ENCODE data around the gene CARM1.
"Not testable (repeated sequence)": the region's sequence is repeated elsewhere in the genome, so short reads cannot be mapped to it uniquely, and the experiment has no call there.

The CARM1 gene

GRCh38 chr19:10935371-10936059 is 64.2 kb downstream of the CARM1 start:
- H3K9me3 Mint-ChIP-seq, result no peaks in the 10 kb centered on the region
- peaks cover 30% of the 10 kb centered on the region for H3K36me3 Mint-ChIP-seq (ENCODE audit: low read depth)
- no peak overlapping the region for H3K4me3 Mint-ChIP-seq
- H3K27me3 Mint-ChIP-seq, result no peaks in the 10 kb centered on the region
- H3K4me1 Mint-ChIP-seq (ENCODE audit: low read depth), result peaks cover 5% of the 10 kb centered on the region
- H3K27ac Mint-ChIP-seq, result peak overlapping the region; percentile 57
- intact Hi-C loops (cut with micrococcal nuclease), result no loop called here

- no peak overlapping the region for H3K27ac Mint-ChIP-seq
- intact Hi-C loops (cut with micrococcal nuclease), result no loop called here
- peaks cover 5% of the 10 kb centered on the region for H3K4me1 Mint-ChIP-seq (ENCODE audit: low read depth)
- H3K27me3 Mint-ChIP-seq, result no peaks in the 10 kb centered on the region
- no peak overlapping the region for H3K4me3 Mint-ChIP-seq
- no peaks in the 10 kb centered on the region for H3K9me3 Mint-ChIP-seq
- H3K36me3 Mint-ChIP-seq (ENCODE audit: low read depth), result peaks cover 22% of the 10 kb centered on the region
Measured at GRCh38 chr19:10936661-10937084, 65.3 kb downstream of the CARM1 start.

- H3K9me3 Mint-ChIP-seq; H3K4me1 Mint-ChIP-seq (ENCODE audit: low read depth); H3K27me3 Mint-ChIP-seq; H3K4me3 Mint-ChIP-seq; H3K27ac Mint-ChIP-seq; H3K36me3 Mint-ChIP-seq (ENCODE audit: low read depth): not testable (repeated sequence)
- intact Hi-C loops (cut with micrococcal nuclease), result loop anchor here (5.0 kb wide), 1 partner anchor 71 kb away; no protein-coding TSS in a partner anchor
Measured at GRCh38 chr19:10941649-10942048, 70.3 kb downstream of the CARM1 start.

GRCh38 chr19:10943412-10943811 is 72.1 kb downstream of the CARM1 start:
- H3K4me3 Mint-ChIP-seq; H3K4me1 Mint-ChIP-seq (ENCODE audit: low read depth); H3K36me3 Mint-ChIP-seq (ENCODE audit: low read depth); H3K27me3 Mint-ChIP-seq; H3K9me3 Mint-ChIP-seq; H3K27ac Mint-ChIP-seq: not testable (repeated sequence)
- intact Hi-C loops (cut with micrococcal nuclease), result loop anchor here (5.0 kb wide), 1 partner anchor 69 kb away; no protein-coding TSS in a partner anchor

GRCh38 chr19:10945264-10945663 is 73.9 kb downstream of the CARM1 start:
- Mint-ChIP-seq H3K27me3 (no peaks in the 10 kb centered on the region), H3K4me1 (ENCODE audit: low read depth) (no peaks in the 10 kb centered on the region), H3K27ac (no peak overlapping the region), H3K9me3 (no peaks in the 10 kb centered on the region), H3K4me3 (no peak overlapping the region), H3K36me3 (ENCODE audit: low read depth) (no peaks in the 10 kb centered on the region)
- intact Hi-C loops (cut with micrococcal nuclease), result no loop called here

- Mint-ChIP-seq H3K36me3 (ENCODE audit: low read depth) (no peaks in the 10 kb centered on the region), H3K27me3 (no peaks in the 10 kb centered on the region), H3K4me3 (no peak overlapping the region), H3K4me1 (ENCODE audit: low read depth) (no peaks in the 10 kb centered on the region), H3K9me3 (no peaks in the 10 kb centered on the region), H3K27ac (no peak overlapping the region)
- intact Hi-C loops (cut with micrococcal nuclease), result no loop called here
Measured at GRCh38 chr19:10946958-10947657, 75.8 kb downstream of the CARM1 start.

- H3K4me3 Mint-ChIP-seq, result no peak overlapping the region
- intact Hi-C loops (cut with micrococcal nuclease), result no loop called here
- no peaks in the 10 kb centered on the region for H3K9me3 Mint-ChIP-seq
- H3K27me3 Mint-ChIP-seq, result no peaks in the 10 kb centered on the region
- no peaks in the 10 kb centered on the region for H3K36me3 Mint-ChIP-seq (ENCODE audit: low read depth)
- no peak overlapping the region for H3K27ac Mint-ChIP-seq
- no peaks in the 10 kb centered on the region for H3K4me1 Mint-ChIP-seq (ENCODE audit: low read depth)
Measured at GRCh38 chr19:10952809-10953208, 81.5 kb downstream of the CARM1 start.

GRCh38 chr19:10959277-10959968 is 88.1 kb downstream of the CARM1 start:
- Mint-ChIP-seq H3K4me3 (peak overlapping the region; percentile 83), H3K36me3 (ENCODE audit: low read depth) (peaks cover 10% of the 10 kb centered on the region), H3K27ac (peak overlapping the region; percentile 91), H3K4me1 (ENCODE audit: low read depth) (peaks cover 36% of the 10 kb centered on the region)
- intact Hi-C loops (cut with micrococcal nuclease); H3K9me3 Mint-ChIP-seq; H3K27me3 Mint-ChIP-seq: not testable (repeated sequence)

GRCh38 chr19:10960314-10961072 is 89.1 kb downstream of the CARM1 start, which contains the start of gene SMARCA4:
SMARCA4 (plus strand) TSS chr19:10961030; CDS start chr19:10984152, 23,122 bp downstream.
- Mint-ChIP-seq H3K4me3 (peak within 1 kb of the TSS; percentile 83), H3K36me3 (ENCODE audit: low read depth) (peaks cover 12% of the 10 kb centered on the region), H3K9me3 (no peaks in the 10 kb centered on the region), H3K4me1 (ENCODE audit: low read depth) (peaks cover 37% of the 10 kb centered on the region), H3K27me3 (no peaks in the 10 kb centered on the region), H3K27ac (peak within 1 kb of the TSS; percentile 91)
- intact Hi-C loops (cut with micrococcal nuclease), result no loop called here

GRCh38 chr19:10961073-10961860 is 89.9 kb downstream of the CARM1 start:
- Mint-ChIP-seq H3K4me1 (ENCODE audit: low read depth) (peaks cover 37% of the 10 kb centered on the region), H3K27ac (peak overlapping the region; percentile 91), H3K9me3 (no peaks in the 10 kb centered on the region), H3K27me3 (no peaks in the 10 kb centered on the region), H3K4me3 (peak overlapping the region; percentile 83), H3K36me3 (ENCODE audit: low read depth) (peaks cover 17% of the 10 kb centered on the region)
- intact Hi-C loops (cut with micrococcal nuclease), result no loop called here

GRCh38 chr19:10962863-10963262 is 91.5 kb downstream of the CARM1 start:
- Mint-ChIP-seq H3K27me3 (no peaks in the 10 kb centered on the region), H3K9me3 (no peaks in the 10 kb centered on the region), H3K4me3 (no peak overlapping the region), H3K4me1 (ENCODE audit: low read depth) (peaks cover 43% of the 10 kb centered on the region), H3K36me3 (ENCODE audit: low read depth) (peaks cover 17% of the 10 kb centered on the region), H3K27ac (peak overlapping the region; percentile 91)
- intact Hi-C loops (cut with micrococcal nuclease), result no loop called here

GRCh38 chr19:10963865-10964264 is 92.5 kb downstream of the CARM1 start:
- no peak overlapping the region for H3K27ac Mint-ChIP-seq
- H3K4me3 Mint-ChIP-seq, result no peak overlapping the region
- intact Hi-C loops (cut with micrococcal nuclease), result no loop called here
- H3K36me3 Mint-ChIP-seq (ENCODE audit: low read depth), result peaks cover 17% of the 10 kb centered on the region
- peaks cover 49% of the 10 kb centered on the region for H3K4me1 Mint-ChIP-seq (ENCODE audit: low read depth)
- no peaks in the 10 kb centered on the region for H3K9me3 Mint-ChIP-seq
- no peaks in the 10 kb centered on the region for H3K27me3 Mint-ChIP-seq

- Mint-ChIP-seq H3K27ac (no peak overlapping the region), H3K4me1 (ENCODE audit: low read depth) (peaks cover 48% of the 10 kb centered on the region)
Measured at GRCh38 chr19:10964903-10965302, 93.5 kb downstream of the CARM1 start.

More at GRCh38 chr19:10964903-10965302, 93.5 kb downstream of the CARM1 start:
- intact Hi-C loops (cut with micrococcal nuclease), result no loop called here
- peaks cover 21% of the 10 kb centered on the region for H3K36me3 Mint-ChIP-seq (ENCODE audit: low read depth)
- no peaks in the 10 kb centered on the region for H3K27me3 Mint-ChIP-seq
- no peak overlapping the region for H3K4me3 Mint-ChIP-seq
- no peaks in the 10 kb centered on the region for H3K9me3 Mint-ChIP-seq

Measured in dendritic cell treated with granulocyte-macrophage colony-stimulating factor and Interleukin-4, amounts not matched to agents 40 ng/mL and 50 ng/mL, for 4 days (primary cell).